ENCODE data around the gene TAS2R60. TPM values are rescaled to one million over a fixed set of nuclear protein-coding genes. Genes with fewer than 3 reads are reported as not detected.

The TAS2R60 gene, protein sequence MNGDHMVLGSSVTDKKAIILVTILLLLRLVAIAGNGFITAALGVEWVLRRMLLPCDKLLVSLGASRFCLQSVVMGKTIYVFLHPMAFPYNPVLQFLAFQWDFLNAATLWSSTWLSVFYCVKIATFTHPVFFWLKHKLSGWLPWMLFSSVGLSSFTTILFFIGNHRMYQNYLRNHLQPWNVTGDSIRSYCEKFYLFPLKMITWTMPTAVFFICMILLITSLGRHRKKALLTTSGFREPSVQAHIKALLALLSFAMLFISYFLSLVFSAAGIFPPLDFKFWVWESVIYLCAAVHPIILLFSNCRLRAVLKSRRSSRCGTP
- not detected for total RNA-seq

DNA sequence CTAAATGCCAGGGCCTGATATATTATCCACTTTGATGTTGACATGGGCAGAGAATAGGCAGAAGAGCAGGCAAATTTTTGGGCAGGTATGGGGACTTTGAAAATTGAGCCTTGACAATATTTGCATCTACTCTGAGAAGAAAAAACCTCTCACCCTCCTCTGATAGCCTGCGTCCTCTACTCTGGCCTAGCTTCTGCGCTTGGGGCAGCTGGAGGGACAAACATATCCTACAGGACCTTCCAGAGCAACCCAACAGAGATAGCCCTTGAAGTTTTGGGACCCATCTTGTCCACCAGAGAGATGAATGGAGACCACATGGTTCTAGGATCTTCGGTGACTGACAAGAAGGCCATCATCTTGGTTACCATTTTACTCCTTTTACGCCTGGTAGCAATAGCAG is at the start of gene TAS2R60:
Gene TAS2R60 (plus strand): TSS at position 301 of the 400 bp plus-strand sequence. CDS start 0 bp downstream, at position 301.
- Mint-ChIP-seq H3K36me3 (ENCODE audit: low read depth) (no peaks in the 10 kb centered on the region), H3K9me3 (no peaks in the 10 kb centered on the region), H3K4me1 (peaks cover 2% of the 10 kb centered on the region), H3K4me3 (no peak within 1 kb of the TSS), H3K27ac (no peak within 1 kb of the TSS), H3K27me3 (no peaks in the 10 kb centered on the region)
- no peak for DNase-seq
- CTCF ChIA-PET: no interaction called here
- POLR2A ChIA-PET: no interaction called here

DNA sequence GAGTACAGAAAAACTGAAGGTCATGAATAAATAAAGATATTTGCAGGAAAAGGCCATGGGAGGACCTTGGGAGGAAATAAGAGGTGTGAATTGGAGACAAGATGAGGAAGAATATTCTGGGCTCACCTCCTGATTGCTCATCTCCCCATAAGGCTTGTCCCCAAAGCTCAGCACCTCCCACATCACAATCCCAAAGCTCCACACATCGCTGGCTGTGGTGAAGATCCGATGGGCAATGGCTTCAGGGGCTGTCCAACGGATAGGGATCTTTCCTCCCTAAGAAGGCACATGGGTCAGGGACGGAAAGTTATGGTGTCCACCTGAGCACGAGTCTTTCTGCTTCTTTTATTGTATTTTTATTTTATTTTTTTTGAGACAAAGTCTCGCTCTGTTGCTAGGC is 49.2 kb upstream of the TAS2R60 start:
- no peak for DNase-seq
- ChIA-PET CTCF (interaction anchor here (1.2 to 5.6 kb wide), 2 partner anchors 13 to 22 kb away, joined by 5 to 41 read pairs; partner anchors contain the start of gene EPHA1), POLR2A (no interaction called here)
- no peaks in the 10 kb centered on the region for H3K27me3 Mint-ChIP-seq
- no peak overlapping the region for H3K4me3 Mint-ChIP-seq
- no peak overlapping the region for H3K27ac Mint-ChIP-seq
- peaks cover 26% of the 10 kb centered on the region for H3K4me1 Mint-ChIP-seq
- H3K36me3 Mint-ChIP-seq (ENCODE audit: low read depth): peaks cover 25% of the 10 kb centered on the region
- no peaks in the 10 kb centered on the region for H3K9me3 Mint-ChIP-seq

DNA sequence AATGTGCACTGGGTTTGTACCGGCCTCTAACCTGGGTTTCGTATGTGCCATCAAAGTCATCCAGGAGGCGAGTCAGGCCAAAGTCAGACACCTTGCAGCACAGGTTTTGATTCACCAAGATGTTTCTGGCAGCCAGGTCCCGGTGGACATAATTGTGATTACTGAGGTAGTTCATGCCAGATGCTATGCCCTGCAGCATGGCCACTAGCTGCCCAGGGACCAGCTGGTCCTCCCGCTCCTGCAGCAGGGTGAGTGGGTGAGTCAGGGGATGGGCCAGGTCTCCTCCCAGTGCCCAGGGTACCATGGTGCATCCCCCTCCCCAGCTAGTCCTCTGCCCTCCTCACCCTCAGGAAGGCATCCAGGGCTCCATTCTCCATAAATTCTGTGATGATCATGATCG is 48.5 kb upstream of the TAS2R60 start:
- POLR2A ChIA-PET: no interaction called here
- Mint-ChIP-seq H3K27ac (no peak overlapping the region), H3K36me3 (ENCODE audit: low read depth) (peaks cover 18% of the 10 kb centered on the region), H3K4me3 (no peak overlapping the region), H3K4me1 (peaks cover 19% of the 10 kb centered on the region), H3K9me3 (no peaks in the 10 kb centered on the region), H3K27me3 (no peaks in the 10 kb centered on the region)
- CTCF ChIA-PET: interaction anchor here (5.6 kb wide), 1 partner anchor 12 kb away, joined by 41 read pairs; the partner anchor contains the start of gene EPHA1
- DNase-seq: no peak

DNA sequence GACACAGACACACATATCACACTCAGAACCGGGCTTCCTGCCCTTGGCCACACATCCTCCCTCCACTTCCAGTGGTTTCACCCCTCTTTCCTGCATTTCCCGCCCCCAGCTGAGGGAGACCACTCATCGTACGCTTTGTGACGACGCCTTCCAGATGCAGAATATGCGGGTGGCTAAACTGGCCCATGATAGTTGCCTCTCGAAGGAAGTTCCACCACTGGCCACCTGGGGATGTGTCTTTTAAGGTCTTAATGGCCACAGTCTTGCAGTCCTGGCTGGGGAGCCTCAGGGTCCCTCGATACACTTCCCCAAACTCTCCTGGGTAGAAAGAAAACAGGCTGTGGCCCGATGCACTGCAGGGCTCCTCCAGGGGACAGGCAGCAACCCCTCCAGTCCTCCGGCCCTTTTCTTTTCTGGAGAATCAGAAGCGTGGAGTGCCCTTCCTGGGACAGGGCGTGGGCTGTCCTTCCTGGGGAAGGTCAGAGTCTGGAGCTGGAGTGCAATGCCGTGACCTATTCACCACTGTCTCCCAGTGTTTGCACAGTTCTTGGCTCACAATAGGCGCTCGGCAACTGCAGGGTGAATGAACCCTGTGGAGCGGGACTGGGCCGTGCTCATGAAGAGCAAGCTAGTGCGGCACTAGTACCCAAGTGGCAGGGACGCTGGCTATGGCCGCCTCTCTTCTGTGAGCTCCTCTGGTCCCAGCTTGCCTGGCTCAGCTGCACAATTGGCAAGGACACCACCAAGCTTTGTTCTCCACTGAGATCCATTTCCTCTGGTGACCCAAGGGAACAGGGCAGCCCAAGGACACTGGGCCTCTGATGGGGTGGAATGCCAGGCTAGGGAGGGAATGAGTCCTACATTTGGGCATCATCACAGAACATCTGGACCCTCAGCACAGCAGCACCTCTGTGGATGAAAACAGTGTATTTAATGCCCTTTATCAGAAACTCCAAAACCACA is 47.8 kb upstream of the TAS2R60 start:
- H3K4me3 Mint-ChIP-seq: no peak overlapping the region
- ChIA-PET POLR2A (no interaction called here), CTCF (interaction anchor here (0.9 to 5.6 kb wide), 4 partner anchors 9 to 15 kb away, joined by 4 to 41 read pairs (median 6); partner anchors contain the start of gene EPHA1)
- H3K27me3 Mint-ChIP-seq: no peaks in the 10 kb centered on the region
- no peaks in the 10 kb centered on the region for H3K9me3 Mint-ChIP-seq
- DNase-seq: no peak
- peaks cover 11% of the 10 kb centered on the region for H3K36me3 Mint-ChIP-seq (ENCODE audit: low read depth)
- H3K4me1 Mint-ChIP-seq: peaks cover 14% of the 10 kb centered on the region
- H3K27ac Mint-ChIP-seq: peak overlapping the region; percentile 2

DNA sequence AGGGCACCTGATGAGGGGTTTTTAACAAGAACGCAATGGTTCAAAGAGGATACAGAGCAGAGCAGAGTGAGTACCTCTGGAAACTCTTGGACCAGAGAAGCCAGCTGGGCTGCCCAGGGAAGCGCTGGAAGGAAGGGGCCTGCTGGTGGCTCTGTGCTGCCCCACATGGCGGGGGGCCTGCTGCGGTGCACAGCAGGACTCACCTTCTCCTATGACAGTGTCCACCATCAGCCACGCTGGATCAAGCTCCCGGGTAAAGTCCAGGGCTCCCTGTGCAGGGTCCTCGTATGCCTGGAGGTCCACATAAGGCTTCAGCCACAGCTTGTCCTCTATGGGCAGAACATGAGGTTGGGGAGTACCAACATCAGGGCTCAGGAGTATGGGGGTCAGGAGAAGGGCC is 47.1 kb upstream of the TAS2R60 start:
- Mint-ChIP-seq H3K36me3 (ENCODE audit: low read depth) (peaks cover 8% of the 10 kb centered on the region), H3K27ac (no peak overlapping the region), H3K4me3 (no peak overlapping the region), H3K4me1 (peaks cover 14% of the 10 kb centered on the region), H3K9me3 (no peaks in the 10 kb centered on the region), H3K27me3 (no peaks in the 10 kb centered on the region)
- no peak for DNase-seq
- ChIA-PET CTCF (interaction anchor here (0.9 to 5.6 kb wide), 4 partner anchors 10 to 16 kb away, joined by 4 to 41 read pairs (median 6); partner anchors contain the start of gene EPHA1), POLR2A (no interaction called here)

DNA sequence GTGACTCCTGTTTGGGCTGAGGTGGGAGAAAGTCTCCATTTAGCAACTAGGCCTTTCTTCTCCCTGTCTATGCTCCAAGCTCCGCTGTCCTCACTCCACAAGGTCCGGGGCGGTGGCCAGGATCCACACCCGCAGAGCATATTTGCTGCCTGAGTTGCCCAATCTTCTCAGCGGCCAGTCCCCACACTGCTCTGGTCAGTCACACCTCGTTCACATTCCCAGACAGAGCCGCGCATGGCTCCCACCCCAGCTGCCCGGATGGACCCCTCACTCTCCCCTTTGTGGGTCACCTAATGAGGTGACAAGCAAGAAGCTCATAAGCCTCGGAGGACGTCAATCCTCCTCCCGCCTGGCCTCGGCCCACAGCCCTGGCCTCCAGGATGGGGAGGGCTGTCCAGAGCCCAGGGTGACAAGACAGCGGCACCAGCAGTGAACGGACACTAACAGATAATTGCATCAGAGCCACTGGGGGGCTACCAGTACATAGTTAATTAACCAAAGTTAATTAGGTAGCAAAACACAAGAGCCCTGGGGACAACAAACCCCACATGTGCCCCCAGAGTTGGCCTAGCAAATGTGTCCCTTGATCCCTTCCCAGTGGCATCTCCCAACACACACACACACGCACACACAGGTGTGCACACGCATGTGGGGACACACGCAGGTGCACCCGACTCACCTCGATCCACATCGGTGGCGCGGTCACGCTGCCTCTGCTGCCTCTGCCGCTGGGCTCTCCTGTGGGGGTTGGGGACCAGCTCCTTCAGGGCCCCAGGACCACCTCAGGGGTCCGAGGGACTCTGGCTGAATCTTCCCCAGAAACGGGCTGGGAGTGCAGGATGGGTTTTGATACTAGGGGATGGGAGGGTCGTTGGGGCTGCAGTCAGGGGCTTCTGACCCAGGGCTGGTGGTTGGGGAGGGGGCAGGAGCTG is 46.4 kb upstream of the TAS2R60 start:
- Mint-ChIP-seq H3K4me1 (peaks cover 14% of the 10 kb centered on the region), H3K27me3 (no peaks in the 10 kb centered on the region), H3K9me3 (no peaks in the 10 kb centered on the region), H3K36me3 (ENCODE audit: low read depth) (peaks cover 5% of the 10 kb centered on the region), H3K27ac (peak overlapping the region; percentile 25), H3K4me3 (no peak overlapping the region)
- ChIA-PET CTCF (interaction anchor here (0.9 to 5.6 kb wide), 3 partner anchors 10 to 13 kb away, joined by 4 to 41 read pairs (median 5); partner anchors contain the start of gene EPHA1), POLR2A (no interaction called here)
- no peak for DNase-seq

DNA sequence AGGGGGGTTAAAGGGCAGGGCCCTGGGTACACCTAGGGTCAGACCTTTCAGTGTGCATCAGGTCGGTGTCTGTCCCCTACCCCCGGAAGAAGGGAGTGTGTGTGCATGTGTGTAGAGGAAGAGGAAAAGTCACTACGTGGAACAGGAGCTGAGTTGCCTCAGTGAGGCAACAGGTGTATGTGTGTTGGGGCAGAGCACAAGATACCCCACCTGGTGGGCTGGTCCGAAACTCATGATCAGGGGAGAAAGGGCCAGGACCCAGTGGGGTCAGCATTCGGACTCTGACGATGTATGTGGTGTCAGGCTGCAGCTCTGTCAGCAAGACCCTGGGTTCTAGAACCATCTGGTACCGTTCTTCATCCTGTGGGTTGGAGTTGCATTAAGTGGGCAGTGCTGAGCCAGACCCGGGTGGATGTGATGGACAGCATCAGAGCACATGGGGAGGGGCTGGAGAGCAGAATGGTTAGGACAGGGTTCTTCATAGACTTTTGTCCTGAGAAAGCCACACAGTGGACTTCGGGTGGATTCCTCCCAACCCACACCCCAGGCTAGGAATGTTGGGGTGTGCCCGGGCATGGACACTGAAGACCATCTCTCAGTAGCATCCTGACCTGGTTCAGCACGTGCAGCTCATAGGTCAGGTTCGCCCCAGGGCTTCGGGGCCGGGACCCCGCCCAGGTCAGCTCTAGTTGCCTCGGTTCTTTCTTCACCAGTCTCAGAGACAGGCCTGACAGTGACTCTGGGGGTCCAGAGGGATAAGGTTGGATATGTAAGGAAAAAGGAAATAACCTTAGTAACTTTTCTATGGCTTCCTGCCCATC is 45.3 kb upstream of the TAS2R60 start:
- CTCF ChIA-PET: interaction anchor here (1.0 to 1.3 kb wide), 3 partner anchors 8 to 62 kb away, joined by 3 to 4 read pairs (median 4); no protein-coding TSS in a partner anchor
- H3K9me3 Mint-ChIP-seq: no peaks in the 10 kb centered on the region
- no peak overlapping the region for H3K27ac Mint-ChIP-seq
- DNase-seq: no peak
- peaks cover 14% of the 10 kb centered on the region for H3K4me1 Mint-ChIP-seq
- H3K36me3 Mint-ChIP-seq (ENCODE audit: low read depth): peaks cover 2% of the 10 kb centered on the region
- no peak overlapping the region for H3K4me3 Mint-ChIP-seq
- H3K27me3 Mint-ChIP-seq: no peaks in the 10 kb centered on the region
- POLR2A ChIA-PET: no interaction called here

DNA sequence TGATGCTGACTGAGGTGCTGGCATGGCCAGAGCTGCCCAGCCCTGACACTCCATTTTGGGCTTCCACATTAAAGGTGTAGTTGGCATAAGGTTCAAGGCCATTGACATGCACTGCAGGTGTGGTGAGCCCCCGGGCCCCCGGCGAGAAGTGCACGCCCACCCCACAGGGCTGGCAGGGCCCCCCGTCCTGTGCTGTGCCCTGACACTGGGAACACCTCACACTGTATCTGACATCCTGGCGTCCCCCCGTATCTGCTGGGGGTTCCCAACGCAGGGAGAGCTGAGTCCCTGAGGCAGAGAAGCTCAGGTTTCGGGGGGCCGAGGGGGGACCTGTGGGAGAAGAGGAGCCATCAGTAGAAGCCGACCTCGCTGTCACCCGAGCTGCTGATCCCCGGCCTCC is 44.6 kb upstream of the TAS2R60 start:
- no peaks in the 10 kb centered on the region for H3K27me3 Mint-ChIP-seq
- peaks cover 15% of the 10 kb centered on the region for H3K4me1 Mint-ChIP-seq
- no peak overlapping the region for H3K27ac Mint-ChIP-seq
- no peaks in the 10 kb centered on the region for H3K9me3 Mint-ChIP-seq
- ChIA-PET POLR2A (no interaction called here), CTCF (interaction anchor here (1.0 to 1.3 kb wide), 3 partner anchors 8 to 63 kb away, joined by 3 to 4 read pairs (median 4); no protein-coding TSS in a partner anchor)
- H3K36me3 Mint-ChIP-seq (ENCODE audit: low read depth): no peaks in the 10 kb centered on the region
- no peak overlapping the region for H3K4me3 Mint-ChIP-seq
- DNase-seq: no peak

DNA sequence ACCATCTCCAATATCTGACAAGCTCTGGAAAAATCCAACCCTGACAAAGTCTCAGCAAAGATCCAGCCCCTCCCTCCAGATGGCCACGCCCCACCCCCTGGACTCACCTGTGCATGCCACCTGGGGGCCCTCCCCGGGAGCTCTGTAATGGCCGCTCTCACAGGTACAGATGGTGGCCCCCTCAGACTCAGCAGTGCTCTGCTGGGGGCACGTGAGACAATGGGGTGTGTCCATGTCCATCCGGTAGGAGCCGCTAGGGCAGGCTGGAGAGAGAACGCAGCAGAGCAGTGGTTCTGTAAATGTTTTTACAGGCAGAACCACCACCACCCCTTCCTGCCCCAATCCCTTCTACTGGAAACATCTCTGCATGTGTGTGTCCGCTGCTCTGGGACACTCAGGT is 44.1 kb upstream of the TAS2R60 start:
- no peak overlapping the region for H3K27ac Mint-ChIP-seq
- no peaks in the 10 kb centered on the region for H3K27me3 Mint-ChIP-seq
- CTCF ChIA-PET: interaction anchor here (1.0 to 1.3 kb wide), 3 partner anchors 9 to 63 kb away, joined by 3 to 4 read pairs (median 3); no protein-coding TSS in a partner anchor

DNA sequence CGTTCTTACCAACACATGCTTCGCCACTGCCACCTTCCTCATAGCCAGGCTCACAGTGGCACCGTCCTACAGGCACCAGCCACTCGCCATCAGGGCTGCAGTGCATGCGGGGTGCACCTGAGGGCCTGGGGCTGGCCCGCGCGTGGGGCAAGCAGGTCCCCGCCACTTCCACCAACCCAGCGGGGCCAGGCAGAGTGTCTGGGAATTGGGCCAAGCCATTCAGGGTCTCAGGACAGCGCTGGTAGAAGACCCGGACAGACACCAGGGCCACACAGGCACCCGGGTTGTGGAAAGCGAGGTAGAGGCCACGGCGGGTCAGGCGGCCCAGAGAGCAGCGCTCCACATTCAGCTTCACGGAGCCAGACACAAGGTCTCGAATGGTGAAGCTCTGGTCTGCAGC is 43.6 kb upstream of the TAS2R60 start:
- CTCF ChIA-PET: interaction anchor here (1.3 kb wide), 2 partner anchors 9 to 15 kb away, joined by 3 read pairs; no protein-coding TSS in a partner anchor
- POLR2A ChIA-PET: no interaction called here
- Mint-ChIP-seq H3K4me3 (no peak overlapping the region), H3K27ac (no peak overlapping the region), H3K36me3 (ENCODE audit: low read depth) (no peaks in the 10 kb centered on the region), H3K9me3 (no peaks in the 10 kb centered on the region), H3K27me3 (no peaks in the 10 kb centered on the region), H3K4me1 (peaks cover 13% of the 10 kb centered on the region)
- no peak for DNase-seq

More for the DNA sequence above, 44.1 kb upstream of the TAS2R60 start:
- DNase-seq: no peak
- Mint-ChIP-seq H3K4me3 (no peak overlapping the region), H3K9me3 (no peaks in the 10 kb centered on the region), H3K36me3 (ENCODE audit: low read depth) (no peaks in the 10 kb centered on the region), H3K4me1 (peaks cover 13% of the 10 kb centered on the region)
- POLR2A ChIA-PET: no interaction called here

DNA sequence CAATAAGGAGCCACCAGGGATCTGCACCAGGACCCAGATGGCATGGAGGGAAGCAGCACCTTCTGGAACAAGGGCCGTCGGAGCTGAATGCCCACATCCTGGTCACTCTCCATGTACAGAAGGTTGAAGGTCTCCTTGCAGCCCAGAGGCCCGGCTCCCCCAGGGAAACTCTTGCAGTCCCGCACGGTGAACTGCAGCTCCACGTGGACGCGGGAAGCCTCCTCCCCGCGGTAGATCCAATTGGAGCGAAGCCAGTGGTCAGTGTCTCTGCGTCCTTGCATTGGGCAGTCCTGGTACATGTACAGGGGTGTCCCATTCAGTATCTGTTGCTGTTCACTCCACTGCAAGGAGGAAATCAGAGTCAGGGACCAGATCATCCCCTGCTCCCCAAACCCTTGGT is 42.0 kb upstream of the TAS2R60 start:
- H3K4me1 Mint-ChIP-seq: peaks cover 10% of the 10 kb centered on the region
- H3K9me3 Mint-ChIP-seq: no peaks in the 10 kb centered on the region
- H3K36me3 Mint-ChIP-seq (ENCODE audit: low read depth): no peaks in the 10 kb centered on the region
- ChIA-PET POLR2A (no interaction called here), CTCF (interaction anchor here (0.6 to 3.7 kb wide), 8 partner anchors 9 to 161 kb away, joined by 3 to 18 read pairs (median 3); no protein-coding TSS in a partner anchor)
- DNase-seq: no peak
- H3K4me3 Mint-ChIP-seq: no peak overlapping the region
- H3K27ac Mint-ChIP-seq: no peak overlapping the region
- H3K27me3 Mint-ChIP-seq: no peaks in the 10 kb centered on the region

Data from activated CD4-positive, alpha-beta T cell treated with anti-CD3 and anti-CD28 coated beads, Interleukin-2, amount 10 ng/mL, durations not matched to agents 7 days and 5 days (primary cell).